GM18870 (cell line): Measurements from ENCODE around the gene SUOX.
"Not testable (repeated sequence)": the region's sequence is repeated elsewhere in the genome, so short reads cannot be mapped to it uniquely, and the experiment has no call there.

Source experiments
- ATAC-seq: cut with Tn5 transposase; IDR thresholded peaks from one replicate; pipeline ENCODE4 v1.9.1; 2021; ENCODE audit warnings: moderate library complexity; ENCODE audit not compliant: unreplicated experiment

SUOX gene

GRCh38 chr12:55996715-55997534 lies at the start of gene SUOX:
SUOX (plus strand) TSS chr12:55997276; CDS start chr12:56002222, 4,946 bp downstream.
- peak; percentile 97 for ATAC-seq

- no peak for ATAC-seq
Observed at GRCh38 chr12:55955344-55955743, 41.7 kb upstream of the SUOX start.

- no peak for ATAC-seq
Observed at GRCh38 chr12:55955800-55956508, 41.1 kb upstream of the SUOX start.

- no peak for ATAC-seq
Observed at GRCh38 chr12:55957106-55957859, 39.8 kb upstream of the SUOX start.

- no peak for ATAC-seq
Observed at GRCh38 chr12:55963760-55964159, 33.3 kb upstream of the SUOX start.

- ATAC-seq: no peak
Observed at GRCh38 chr12:55965240-55965639, 31.8 kb upstream of the SUOX start.

- ATAC-seq: no peak
Observed at GRCh38 chr12:55965941-55966407, 31.1 kb upstream of the SUOX start, which contains the start of gene PMEL. PMEL (minus strand) TSS chr12:55966042; CDS start chr12:55966011, 31 bp downstream.

GRCh38 chr12:55966408-55967281 lies 30.4 kb upstream of the SUOX start, which contains the start of gene CDK2:
CDK2 (plus strand) TSS chr12:55966830; CDS start chr12:55967009, 179 bp downstream.
- peak; percentile 74 for ATAC-seq

- ATAC-seq: no peak
Observed at GRCh38 chr12:55969356-55969755, 27.7 kb upstream of the SUOX start.

- no peak for ATAC-seq
Observed at GRCh38 chr12:55970775-55971174, 26.3 kb upstream of the SUOX start.

- ATAC-seq: no peak
Observed at GRCh38 chr12:55972042-55972441, 25.0 kb upstream of the SUOX start.

- no peak for ATAC-seq
Observed at GRCh38 chr12:55972456-55972855, 24.6 kb upstream of the SUOX start.

GRCh38 chr12:55972911-55973598 lies 24.0 kb upstream of the SUOX start:
- no peak for ATAC-seq

- ATAC-seq: peak; percentile 94
Observed at GRCh38 chr12:55973599-55974307, 23.3 kb upstream of the SUOX start, which contains the start of gene RAB5B. RAB5B (plus strand) TSS chr12:55974078; CDS start chr12:55986961, 12,883 bp downstream.

GRCh38 chr12:55974308-55974730 lies 22.8 kb upstream of the SUOX start:
- no peak for ATAC-seq

GRCh38 chr12:55978393-55978792 lies 18.7 kb upstream of the SUOX start:
- no peak for ATAC-seq

GRCh38 chr12:55979069-55979468 lies 18.0 kb upstream of the SUOX start:
- ATAC-seq: no peak

- ATAC-seq: not testable (repeated sequence)
Observed at GRCh38 chr12:55981882-55982281, 15.2 kb upstream of the SUOX start.
